SK-N-SH (cell line): ENCODE measurements around the gene PTPRD.

Source experiments
- CTCF ChIP-seq: fragments of 200-600 bp; sonication (generic); IDR thresholded peaks from 2 replicates; pipeline ENCODE4 v1.6.1; 2017; ENCODE audit warnings: antibody characterized with exemption, mild to moderate bottlenecking, moderate library complexity
- EP300 ChIP-seq, 2 experiments: IDR thresholded peaks; 2 replicates each; pipeline versions ENCODE4 v1.4.0 to v1.6.1; 2012; ENCODE audit warnings: borderline replicate concordance in 1 of 2, low read depth in 1 of 2, low read length in 1 of 2
- MEF2A ChIP-seq: IDR thresholded peaks from 2 replicates; pipeline ENCODE4 v1.4.0; 2012; ENCODE audit warnings: low read depth, borderline replicate concordance
- NFIC ChIP-seq: IDR thresholded peaks from 2 replicates; pipeline ENCODE4 v1.4.0; 2012; ENCODE audit warnings: borderline replicate concordance

DNA sequence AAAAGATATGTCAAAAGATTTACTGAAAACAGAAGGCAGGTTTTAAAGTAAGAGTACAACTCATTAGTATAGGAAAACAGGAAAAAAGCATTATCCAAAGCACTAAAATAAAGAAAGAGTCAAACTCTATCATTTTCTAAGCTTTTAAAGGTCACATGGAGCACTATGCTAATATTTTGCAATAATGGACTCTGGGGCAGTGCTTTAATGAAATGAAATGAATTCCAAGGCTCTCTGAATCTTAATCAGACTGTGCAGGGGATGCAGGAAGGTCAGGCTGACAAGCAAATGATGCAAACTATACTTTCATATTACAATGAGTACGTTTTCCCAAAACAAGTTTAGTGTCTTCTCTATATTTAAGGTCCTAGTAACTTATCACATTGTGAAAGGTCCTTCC, 1831.3 kb downstream of the PTPRD start:
- TF ChIP-seq MEF2A (no peak), EP300 (IDR thresholded peaks at IDR 0.05; ENCODE audit: borderline replicate concordance in 1 of 2, low read depth in 1 of 2, low read length in 1 of 2) (no peak), NFIC (no peak), CTCF (no peak)
